Measurements from ENCODE around the gene PEX7.

PEX7 gene

GRCh38 chr6:136795996-136796395 is 26.4 kb upstream of the PEX7 start:
- no peak for DNase-seq (ENCODE audit: low read depth in 2 of 2)
- TF ChIP-seq, protein P1, sequence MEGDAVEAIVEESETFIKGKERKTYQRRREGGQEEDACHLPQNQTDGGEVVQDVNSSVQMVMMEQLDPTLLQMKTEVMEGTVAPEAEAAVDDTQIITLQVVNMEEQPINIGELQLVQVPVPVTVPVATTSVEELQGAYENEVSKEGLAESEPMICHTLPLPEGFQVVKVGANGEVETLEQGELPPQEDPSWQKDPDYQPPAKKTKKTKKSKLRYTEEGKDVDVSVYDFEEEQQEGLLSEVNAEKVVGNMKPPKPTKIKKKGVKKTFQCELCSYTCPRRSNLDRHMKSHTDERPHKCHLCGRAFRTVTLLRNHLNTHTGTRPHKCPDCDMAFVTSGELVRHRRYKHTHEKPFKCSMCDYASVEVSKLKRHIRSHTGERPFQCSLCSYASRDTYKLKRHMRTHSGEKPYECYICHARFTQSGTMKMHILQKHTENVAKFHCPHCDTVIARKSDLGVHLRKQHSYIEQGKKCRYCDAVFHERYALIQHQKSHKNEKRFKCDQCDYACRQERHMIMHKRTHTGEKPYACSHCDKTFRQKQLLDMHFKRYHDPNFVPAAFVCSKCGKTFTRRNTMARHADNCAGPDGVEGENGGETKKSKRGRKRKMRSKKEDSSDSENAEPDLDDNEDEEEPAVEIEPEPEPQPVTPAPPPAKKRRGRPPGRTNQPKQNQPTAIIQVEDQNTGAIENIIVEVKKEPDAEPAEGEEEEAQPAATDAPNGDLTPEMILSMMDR (IDR thresholded peaks at IDR 0.05; ENCODE audit: low read depth, low read length) = no peak
- H3K4me3 ChIP-seq (replicated peaks in 1 of 2; ENCODE audit: low read depth in 2 of 2, low read length in 2 of 2) = no peak overlapping the region

- H3K4me3 ChIP-seq (replicated peaks in 1 of 2; ENCODE audit: low read depth in 2 of 2, low read length in 2 of 2) = no peak overlapping the region
- no peak for DNase-seq (ENCODE audit: low read depth in 2 of 2)
- TF ChIP-seq, protein P1 (IDR thresholded peaks at IDR 0.05; ENCODE audit: low read depth, low read length) = no peak
These were observed 24.3 kb upstream of the PEX7 start for GRCh38 chr6:136798044-136798443.

- no peak overlapping the region for H3K4me3 ChIP-seq (replicated peaks in 1 of 2; ENCODE audit: low read depth in 2 of 2, low read length in 2 of 2)
- TF ChIP-seq, protein P1 (IDR thresholded peaks at IDR 0.05; ENCODE audit: low read depth, low read length) = no peak
- no peak for DNase-seq (ENCODE audit: low read depth in 2 of 2)
These were observed 20.8 kb upstream of the PEX7 start for GRCh38 chr6:136801581-136801980.

- no peak overlapping the region for H3K4me3 ChIP-seq (replicated peaks in 1 of 2; ENCODE audit: low read depth in 2 of 2, low read length in 2 of 2)
- TF ChIP-seq, protein P1 (IDR thresholded peaks at IDR 0.05; ENCODE audit: low read depth, low read length) = no peak
These were observed 18.8 kb upstream of the PEX7 start for GRCh38 chr6:136803608-136804007.

GRCh38 chr6:136809091-136809860 is 13.1 kb upstream of the PEX7 start:
- H3K4me3 ChIP-seq (replicated peaks in 1 of 2; ENCODE audit: low read depth in 2 of 2, low read length in 2 of 2) = no peak overlapping the region
- TF ChIP-seq, protein P1 (IDR thresholded peaks at IDR 0.05; ENCODE audit: low read depth, low read length) = no peak
- DNase-seq (ENCODE audit: low read depth in 2 of 2) = no peak

More at GRCh38 chr6:136803608-136804007, 18.8 kb upstream of the PEX7 start:
- no peak for DNase-seq (ENCODE audit: low read depth in 2 of 2)

- TF ChIP-seq, protein P1 (IDR thresholded peaks at IDR 0.05; ENCODE audit: low read depth, low read length) = no peak
- DNase-seq (ENCODE audit: low read depth in 2 of 2) = peak in 1 of 2 donors; percentile 10
- no peak overlapping the region for H3K4me3 ChIP-seq (replicated peaks in 1 of 2; ENCODE audit: low read depth in 2 of 2, low read length in 2 of 2)
These were observed 11.1 kb upstream of the PEX7 start for GRCh38 chr6:136811272-136811671.

Data from cardiac fibroblast (primary cell).